K562 (cell line): Measurements from ENCODE around the gene LOXHD1.

ENCODE experiments used
- CBFB ChIP-seq: sonication (generic); formaldehyde crosslinking; IDR thresholded peaks from 2 replicates; pipeline ENCODE4 v1.4.0; 2020; ENCODE audit warnings: mild to moderate bottlenecking, missing genetic modification reagents
- CREBBP ChIP-seq: IDR thresholded peaks from one replicate; pipeline ENCODE4 v1.6.1; 2012; ENCODE audit warnings: low read depth, mild to moderate bottlenecking, control low read depth, inconsistent platforms, low read length
- CUX1 ChIP-seq: fragments of 200-800 bp; sonication (Bioruptor generic); IDR thresholded peaks from 2 replicates; pipeline ENCODE4 v1.6.1; 2016; ENCODE audit warnings: missing genetic modification characterization, missing compliant biosample characterization
- E2F8 ChIP-seq: fragments of 450-650 bp; IDR thresholded peaks from 2 replicates; pipeline ENCODE4 v1.7.1; 2018; ENCODE audit warnings: mild to moderate bottlenecking, low read depth; ENCODE audit not compliant: partially characterized antibody
- E4F1 ChIP-seq: fragments of 250-450 bp; sonication (Bioruptor Pico); IDR thresholded peaks from 2 replicates; pipeline ENCODE4 v1.5.0; 2021; ENCODE audit warnings: mild to moderate bottlenecking, borderline replicate concordance
- EZH2 ChIP-seq: IDR thresholded peaks from 2 replicates; pipeline ENCODE4 v1.6.1; 2012; ENCODE audit warnings: low read depth, mild to moderate bottlenecking, inconsistent platforms, low read length, borderline replicate concordance
- MAX ChIP-seq: sonication (generic); formaldehyde crosslinking; IDR thresholded peaks from 2 replicates; pipeline ENCODE4 v1.9.0; 2022; ENCODE audit warnings: mild to moderate bottlenecking, missing genetic modification reagents
- NR2C1 ChIP-seq, 2 experiments: fragments of 450-650 bp; IDR thresholded peaks; 2 replicates each; pipeline ENCODE4 v1.6.1; 2017; ENCODE audit warnings: mild to moderate bottlenecking in 2 of 2, antibody characterized with exemption in 1 of 2, inconsistent platforms in 1 of 2, missing compliant biosample characterization in 1 of 2, missing genetic modification characterization in 1 of 2
- POLR2A ChIP-seq: fragments of 450-650 bp; conservative IDR thresholded peaks from 2 replicates; pipeline ENCODE4 v1.6.1; 2016
- STAG1 ChIP-seq: sonication (generic); formaldehyde crosslinking; IDR thresholded peaks from 2 replicates; pipeline ENCODE4 v1.5.0; 2020; ENCODE audit warnings: missing genetic modification reagents, borderline replicate concordance
- TAF1 ChIP-seq: IDR thresholded peaks from 2 replicates; pipeline ENCODE4 v1.6.1; 2011; ENCODE audit warnings: mild to moderate bottlenecking, low read length, moderate library complexity; ENCODE audit not compliant: insufficient read depth, control insufficient read depth, severe bottlenecking; ENCODE audit errors: extremely low read depth
- USF2 ChIP-seq: sonication (generic); formaldehyde crosslinking; IDR thresholded peaks from 2 replicates; pipeline ENCODE4 v1.5.0; 2020; ENCODE audit warnings: missing genetic modification reagents
- ZBTB40 ChIP-seq, 2 experiments: fragments of 450-650 bp in 1 of 2; sonication (generic) in 1 of 2; formaldehyde crosslinking in 1 of 2; IDR thresholded peaks; 2 replicates each; pipeline versions ENCODE4 v1.7.1 to v1.9.0; 2016 to 2022; ENCODE audit warnings: inconsistent platforms in 1 of 2, mild to moderate bottlenecking in 1 of 2, missing genetic modification reagents in 1 of 2

- no peak for TF ChIP-seq USF2 (CRISPR knock-in tag)
- TF ChIP-seq EZH2 = no peak
- no peak for TF ChIP-seq MAX (CRISPR knock-in tag)
- no peak for TF ChIP-seq POLR2A
- TF ChIP-seq ZBTB40 (IDR thresholded peaks at IDR 0.05) = no peak
- no peak for TF ChIP-seq ZBTB40 (CRISPR knock-in tag; IDR thresholded peaks at IDR 0.05)
- no peak for TF ChIP-seq E4F1
- no peak for TF ChIP-seq NR2C1 (IDR thresholded peaks at IDR 0.05)
- TF ChIP-seq NR2C1 (tag; IDR thresholded peaks at IDR 0.05) = no peak
- TF ChIP-seq CBFB (CRISPR knock-in tag) = no peak
- TF ChIP-seq STAG1 (CRISPR knock-in tag) = no peak
- no peak for TF ChIP-seq CUX1
- TF ChIP-seq TAF1 = no peak
- TF ChIP-seq E2F8 = no peak
- no peak for TF ChIP-seq CREBBP
Measured at GRCh38 chr18:46481847-46482245, 175.2 kb downstream of the LOXHD1 start.
